Epithelial cell of proximal tubule (primary cell): ENCODE data around the gene VEGFB. TPM values are rescaled to one million over a fixed set of nuclear protein-coding genes. Genes with fewer than 3 reads are reported as not detected.

Experiments used
- DNase-seq: peaks from one replicate; pipeline ENCODE4 v3.0.0-alpha.2; 2011; ENCODE audit warnings: low read depth
- H3K4me3 ChIP-seq: 2 replicates; pipeline ENCODE4 v1.5.1; 2011; ENCODE audit warnings: low read depth, mild to moderate bottlenecking, low read length
- CTCF ChIP-seq: conservative IDR thresholded peaks from 2 replicates; pipeline ENCODE4 v1.5.1; 2012; ENCODE audit warnings: low read depth, mild to moderate bottlenecking, low read length
- total RNA-seq: library from RNA; depleted of rRNA; stranded (reverse); fragments of >200 nt; gene quantifications from 2 replicates; pipeline ENCODE4 v1.2.3, GENCODE V29; 2015

VEGFB gene
- 15.6 and 25.7 TPM in 2 replicates for total RNA-seq

GRCh38 chr11:64233913-64234586, at the start of gene VEGFB:
Gene VEGFB, plus strand, starts transcription at chr11:64234584. Its CDS starts 250 bp downstream, at chr11:64234834.
- H3K4me3 ChIP-seq, result peak within 1 kb of the TSS; percentile 75
- DNase-seq, result no peak
- TF ChIP-seq CTCF, result no peak

GRCh38 chr11:64185175-64185692, 49.1 kb upstream of the VEGFB start:
- peak; percentile 35 for TF ChIP-seq CTCF
- no peak for DNase-seq
- H3K4me3 ChIP-seq, result peak overlapping the region; percentile 65

- TF ChIP-seq CTCF, result peak; percentile 33
- DNase-seq, result peak; percentile 100
- peak within 1 kb of the TSS; percentile 65 for H3K4me3 ChIP-seq
Measured at GRCh38 chr11:64185693-64186491, 48.5 kb upstream of the VEGFB start, which contains the start of gene STIP1. Gene STIP1, plus strand, starts transcription at chr11:64186171. Its CDS starts 91 bp downstream, at chr11:64186262.

- TF ChIP-seq CTCF, result no peak
- no peak overlapping the region for H3K4me3 ChIP-seq
- DNase-seq, result no peak
Measured at GRCh38 chr11:64186492-64187165, 47.8 kb upstream of the VEGFB start.

- H3K4me3 ChIP-seq, result no peak overlapping the region
- no peak for DNase-seq
- no peak for TF ChIP-seq CTCF
Measured at GRCh38 chr11:64192434-64192833, 42.0 kb upstream of the VEGFB start.

GRCh38 chr11:64196626-64197025, 37.8 kb upstream of the VEGFB start:
- no peak for TF ChIP-seq CTCF
- no peak for DNase-seq
- H3K4me3 ChIP-seq, result no peak overlapping the region
